HG02798 (cell line): ENCODE results near the gene USP2.

ENCODE experiments used
- ATAC-seq: cut with Tn5 transposase; IDR thresholded peaks from one replicate; pipeline ENCODE4 v1.9.1; 2021; ENCODE audit warnings: mild to moderate bottlenecking; ENCODE audit not compliant: unreplicated experiment, poor library complexity

USP2 gene

GRCh38 chr11:119378851-119379465 lies 2.5 kb downstream of the USP2 start:
- no peak for ATAC-seq

GRCh38 chr11:119377961-119378667 lies 3.4 kb downstream of the USP2 start:
- no peak for ATAC-seq

GRCh38 chr11:119377112-119377901 lies 4.2 kb downstream of the USP2 start:
- no peak for ATAC-seq

GRCh38 chr11:119376197-119376847 lies 5.2 kb downstream of the USP2 start:
- ATAC-seq: no peak

GRCh38 chr11:119375337-119376196 lies 5.9 kb downstream of the USP2 start:
- no peak for ATAC-seq

- no peak for ATAC-seq
Measured at GRCh38 chr11:119374632-119375336, 6.7 kb downstream of the USP2 start.

GRCh38 chr11:119373921-119374631 lies 7.4 kb downstream of the USP2 start:
- ATAC-seq: no peak

- no peak for ATAC-seq
Measured at GRCh38 chr11:119373059-119373920, 8.2 kb downstream of the USP2 start.

- ATAC-seq: no peak
Measured at GRCh38 chr11:119372260-119373058, 9.0 kb downstream of the USP2 start.

- ATAC-seq: no peak
Measured at GRCh38 chr11:119371778-119372182, 9.7 kb downstream of the USP2 start.

GRCh38 chr11:119371067-119371601 lies 10.4 kb downstream of the USP2 start:
- no peak for ATAC-seq

GRCh38 chr11:119370486-119371046 lies 10.9 kb downstream of the USP2 start:
- ATAC-seq: no peak

GRCh38 chr11:119369132-119369925 lies 12.2 kb downstream of the USP2 start:
- ATAC-seq: no peak

GRCh38 chr11:119368121-119369034 lies 13.1 kb downstream of the USP2 start:
- ATAC-seq: no peak
